Measurements from ENCODE around the gene FICD.

The FICD gene

DNA sequence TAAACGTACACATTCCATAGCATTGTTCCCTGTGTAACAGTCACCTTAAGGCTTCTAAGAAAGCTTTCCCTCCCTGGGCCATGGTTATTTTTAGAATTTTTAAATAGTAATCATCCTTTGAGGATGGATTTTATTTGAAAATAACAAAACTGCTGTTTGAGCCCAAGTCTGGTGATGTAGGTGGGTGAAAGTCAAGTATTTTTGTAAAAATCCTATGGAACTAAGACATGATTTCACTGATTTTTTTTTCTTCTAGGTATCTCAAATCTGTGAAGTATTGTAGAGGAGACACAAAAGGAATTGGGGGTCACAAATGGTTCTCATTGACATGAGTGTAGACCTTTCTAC is 48.7 kb downstream of the FICD start:
- peak overlapping the region; percentile 87 for H3K9ac ChIP-seq (ENCODE audit: insufficient read length, low read depth)
- H3K4me1 ChIP-seq (ENCODE audit: insufficient read depth, insufficient read length), result no peaks in the 10 kb centered on the region
- no peaks in the 10 kb centered on the region for H3K9me3 ChIP-seq (ENCODE audit: insufficient read depth, low read length)
- H3K4me3 ChIP-seq (ENCODE audit: insufficient read length, low read depth), result no peak overlapping the region
- TF ChIP-seq YY1 (IDR thresholded peaks at IDR 0.05; ENCODE audit: insufficient read depth, insufficient read length) (no peak), SUZ12 (IDR thresholded peaks at IDR 0.05; ENCODE audit: extremely low read depth, insufficient read depth, insufficient read length) (no peak), ZNF274 (IDR thresholded peaks at IDR 0.05; ENCODE audit: low read depth, low read length) (no peak)
- no peak for DNase-seq (ENCODE audit: low read depth, low spot score)
- no peaks in the 10 kb centered on the region for H3K27me3 ChIP-seq (ENCODE audit: insufficient read depth, insufficient read length)
- H3K36me3 ChIP-seq (ENCODE audit: insufficient read depth, insufficient read length, low read length), result peaks cover 65% of the 10 kb centered on the region

DNA sequence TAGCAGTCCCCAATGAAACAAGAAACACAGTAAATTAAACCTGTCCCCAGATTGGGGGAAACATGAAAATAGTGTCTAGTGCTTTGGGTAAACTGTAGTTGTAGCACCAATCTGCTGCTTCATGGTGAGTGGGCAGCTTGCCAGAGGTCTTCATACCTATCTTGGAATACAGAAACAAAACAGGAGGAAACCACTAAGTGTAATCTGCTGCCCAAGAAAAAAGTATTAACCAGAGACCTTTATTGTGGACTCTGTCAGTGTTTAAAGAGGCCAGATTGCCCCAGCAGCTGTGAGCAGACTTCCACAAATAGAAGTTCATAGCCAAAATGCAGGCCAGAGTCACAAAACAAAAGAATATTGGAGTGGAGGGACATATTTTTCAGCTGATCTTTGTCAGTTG is 49.6 kb downstream of the FICD start:
- no peak for TF ChIP-seq YY1 (IDR thresholded peaks at IDR 0.05; ENCODE audit: insufficient read depth, insufficient read length)
- TF ChIP-seq SUZ12 (IDR thresholded peaks at IDR 0.05; ENCODE audit: extremely low read depth, insufficient read depth, insufficient read length), result no peak
- TF ChIP-seq ZNF274 (IDR thresholded peaks at IDR 0.05; ENCODE audit: low read depth, low read length), result no peak
- Histone ChIP-seq H3K9me3 (ENCODE audit: insufficient read depth, low read length) (no peaks in the 10 kb centered on the region), H3K36me3 (ENCODE audit: insufficient read depth, insufficient read length, low read length) (peaks cover 66% of the 10 kb centered on the region), H3K9ac (ENCODE audit: insufficient read length, low read depth) (no peak overlapping the region), H3K27me3 (ENCODE audit: insufficient read depth, insufficient read length) (no peaks in the 10 kb centered on the region), H3K4me1 (ENCODE audit: insufficient read depth, insufficient read length) (no peaks in the 10 kb centered on the region), H3K4me3 (ENCODE audit: insufficient read length, low read depth) (no peak overlapping the region)
- no peak for DNase-seq (ENCODE audit: low read depth, low spot score)

DNA sequence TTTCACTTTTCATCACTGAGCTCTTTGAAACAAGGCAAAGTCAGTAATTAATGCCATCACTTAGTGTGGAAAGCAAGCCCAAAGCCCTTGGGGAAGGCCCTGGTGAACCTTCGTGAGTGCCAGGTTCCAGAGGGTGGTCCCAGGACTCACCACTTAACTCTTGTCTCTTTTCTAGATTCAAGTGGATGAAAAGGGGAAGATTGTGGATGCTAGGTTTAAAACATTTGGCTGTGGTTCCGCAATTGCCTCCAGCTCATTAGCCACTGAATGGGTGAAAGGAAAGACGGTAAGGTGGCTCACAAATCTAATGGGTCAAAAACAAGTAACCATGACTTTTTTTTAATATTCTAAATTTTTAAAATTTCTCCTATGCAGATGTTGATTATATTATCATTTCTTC is 50.1 kb downstream of the FICD start:
- H3K36me3 ChIP-seq (ENCODE audit: insufficient read depth, insufficient read length, low read length), result peaks cover 63% of the 10 kb centered on the region
- DNase-seq (ENCODE audit: low read depth, low spot score), result no peak
- no peaks in the 10 kb centered on the region for H3K27me3 ChIP-seq (ENCODE audit: insufficient read depth, insufficient read length)
- H3K9ac ChIP-seq (ENCODE audit: insufficient read length, low read depth), result no peak overlapping the region
- TF ChIP-seq ZNF274 (IDR thresholded peaks at IDR 0.05; ENCODE audit: low read depth, low read length) (no peak), YY1 (IDR thresholded peaks at IDR 0.05; ENCODE audit: insufficient read depth, insufficient read length) (no peak), SUZ12 (IDR thresholded peaks at IDR 0.05; ENCODE audit: extremely low read depth, insufficient read depth, insufficient read length) (no peak)
- no peaks in the 10 kb centered on the region for H3K4me1 ChIP-seq (ENCODE audit: insufficient read depth, insufficient read length)
- H3K4me3 ChIP-seq (ENCODE audit: insufficient read length, low read depth), result no peak overlapping the region
- H3K9me3 ChIP-seq (ENCODE audit: insufficient read depth, low read length), result no peaks in the 10 kb centered on the region

GRCh38 chr12:108565976-108566375 is 50.9 kb downstream of the FICD start:
- Histone ChIP-seq H3K9ac (ENCODE audit: insufficient read length, low read depth) (no peak overlapping the region), H3K36me3 (ENCODE audit: insufficient read depth, insufficient read length, low read length) (peaks cover 61% of the 10 kb centered on the region), H3K9me3 (ENCODE audit: insufficient read depth, low read length) (no peaks in the 10 kb centered on the region), H3K4me1 (ENCODE audit: insufficient read depth, insufficient read length) (no peaks in the 10 kb centered on the region), H3K4me3 (ENCODE audit: insufficient read length, low read depth) (no peak overlapping the region), H3K27me3 (ENCODE audit: insufficient read depth, insufficient read length) (no peaks in the 10 kb centered on the region)
- DNase-seq (ENCODE audit: low read depth, low spot score), result no peak
- TF ChIP-seq ZNF274 (IDR thresholded peaks at IDR 0.05; ENCODE audit: low read depth, low read length) (no peak), SUZ12 (IDR thresholded peaks at IDR 0.05; ENCODE audit: extremely low read depth, insufficient read depth, insufficient read length) (no peak), YY1 (IDR thresholded peaks at IDR 0.05; ENCODE audit: insufficient read depth, insufficient read length) (no peak)

DNA sequence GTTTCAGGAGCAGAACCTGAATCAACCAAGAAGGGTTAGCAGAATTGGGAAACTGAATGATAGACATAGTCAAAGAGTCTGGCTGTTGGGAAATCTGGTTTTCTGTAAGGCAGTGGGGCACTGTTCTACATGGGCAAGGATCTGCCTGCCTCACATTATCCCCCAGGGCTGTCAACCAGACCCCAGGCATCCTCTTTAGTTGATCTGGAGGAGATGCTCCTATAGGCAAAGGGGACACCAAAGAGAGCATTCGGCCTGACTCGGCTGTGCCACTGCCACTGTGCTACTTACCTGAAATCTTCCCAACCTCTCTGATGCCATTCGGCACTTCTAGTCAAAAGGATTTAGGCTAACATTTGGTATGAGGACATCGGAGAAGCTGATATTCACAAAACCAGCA is 51.4 kb downstream of the FICD start:
- TF ChIP-seq YY1 (IDR thresholded peaks at IDR 0.05; ENCODE audit: insufficient read depth, insufficient read length) (no peak), ZNF274 (IDR thresholded peaks at IDR 0.05; ENCODE audit: low read depth, low read length) (no peak), SUZ12 (IDR thresholded peaks at IDR 0.05; ENCODE audit: extremely low read depth, insufficient read depth, insufficient read length) (no peak)
- H3K9ac ChIP-seq (ENCODE audit: insufficient read length, low read depth), result no peak overlapping the region
- H3K36me3 ChIP-seq (ENCODE audit: insufficient read depth, insufficient read length, low read length), result peaks cover 61% of the 10 kb centered on the region
- H3K9me3 ChIP-seq (ENCODE audit: insufficient read depth, low read length), result no peaks in the 10 kb centered on the region
- H3K4me3 ChIP-seq (ENCODE audit: insufficient read length, low read depth), result no peak overlapping the region
- H3K4me1 ChIP-seq (ENCODE audit: insufficient read depth, insufficient read length), result no peaks in the 10 kb centered on the region
- DNase-seq (ENCODE audit: low read depth, low spot score), result no peak
- H3K27me3 ChIP-seq (ENCODE audit: insufficient read depth, insufficient read length), result no peaks in the 10 kb centered on the region

DNA sequence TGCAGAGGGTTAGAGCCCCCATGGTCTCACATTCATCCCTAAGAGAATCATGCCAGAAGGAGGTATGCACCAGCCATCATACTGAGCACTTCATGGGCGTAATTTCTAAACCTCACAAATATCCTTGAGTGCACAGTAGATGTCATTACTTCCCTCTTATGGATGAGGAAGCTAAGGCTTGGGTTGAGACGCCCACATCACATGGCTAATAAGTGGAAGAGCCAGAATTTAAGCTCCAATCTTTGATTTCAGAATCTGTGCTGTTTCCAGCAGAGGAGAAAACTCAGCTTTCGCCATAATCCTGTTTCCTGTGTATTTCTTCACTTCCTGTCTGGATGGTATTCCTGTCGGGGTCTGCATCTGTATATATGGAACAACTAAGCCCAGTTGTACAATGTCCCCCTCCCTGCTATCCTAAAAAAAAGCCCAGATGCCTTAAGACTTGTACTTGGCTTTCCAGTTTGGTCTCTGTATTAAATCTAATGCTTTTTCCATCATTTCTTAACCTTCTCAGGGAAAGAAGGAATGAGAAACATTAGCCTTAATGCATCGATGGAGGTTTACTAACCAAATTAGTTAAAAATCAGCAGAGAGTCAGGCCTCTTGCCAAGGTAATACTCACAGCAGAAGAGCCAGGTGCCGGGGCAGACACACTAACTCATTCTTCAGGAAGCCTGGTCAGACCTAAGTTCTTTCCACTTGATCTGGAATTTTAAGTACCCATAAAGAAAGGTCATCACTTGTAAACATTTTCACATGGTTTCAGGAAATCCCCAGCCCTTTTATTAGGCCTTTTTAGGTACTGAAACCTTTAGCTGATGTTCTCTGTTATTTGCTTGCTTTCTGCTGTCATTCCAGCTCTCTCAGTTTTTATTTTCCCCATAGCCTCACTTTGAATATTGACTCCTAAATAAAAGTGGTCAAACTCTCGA is 52.6 kb downstream of the FICD start:
- no peak overlapping the region for H3K4me3 ChIP-seq (ENCODE audit: insufficient read length, low read depth)
- H3K4me1 ChIP-seq (ENCODE audit: insufficient read depth, insufficient read length), result no peaks in the 10 kb centered on the region
- no peaks in the 10 kb centered on the region for H3K27me3 ChIP-seq (ENCODE audit: insufficient read depth, insufficient read length)
- TF ChIP-seq ZNF274 (IDR thresholded peaks at IDR 0.05; ENCODE audit: low read depth, low read length), result no peak
- TF ChIP-seq YY1 (IDR thresholded peaks at IDR 0.05; ENCODE audit: insufficient read depth, insufficient read length), result no peak
- no peak for TF ChIP-seq SUZ12 (IDR thresholded peaks at IDR 0.05; ENCODE audit: extremely low read depth, insufficient read depth, insufficient read length)
- H3K36me3 ChIP-seq (ENCODE audit: insufficient read depth, insufficient read length, low read length), result peaks cover 61% of the 10 kb centered on the region
- no peaks in the 10 kb centered on the region for H3K9me3 ChIP-seq (ENCODE audit: insufficient read depth, low read length)
- H3K9ac ChIP-seq (ENCODE audit: insufficient read length, low read depth), result no peak overlapping the region
- no peak for DNase-seq (ENCODE audit: low read depth, low spot score)

DNA sequence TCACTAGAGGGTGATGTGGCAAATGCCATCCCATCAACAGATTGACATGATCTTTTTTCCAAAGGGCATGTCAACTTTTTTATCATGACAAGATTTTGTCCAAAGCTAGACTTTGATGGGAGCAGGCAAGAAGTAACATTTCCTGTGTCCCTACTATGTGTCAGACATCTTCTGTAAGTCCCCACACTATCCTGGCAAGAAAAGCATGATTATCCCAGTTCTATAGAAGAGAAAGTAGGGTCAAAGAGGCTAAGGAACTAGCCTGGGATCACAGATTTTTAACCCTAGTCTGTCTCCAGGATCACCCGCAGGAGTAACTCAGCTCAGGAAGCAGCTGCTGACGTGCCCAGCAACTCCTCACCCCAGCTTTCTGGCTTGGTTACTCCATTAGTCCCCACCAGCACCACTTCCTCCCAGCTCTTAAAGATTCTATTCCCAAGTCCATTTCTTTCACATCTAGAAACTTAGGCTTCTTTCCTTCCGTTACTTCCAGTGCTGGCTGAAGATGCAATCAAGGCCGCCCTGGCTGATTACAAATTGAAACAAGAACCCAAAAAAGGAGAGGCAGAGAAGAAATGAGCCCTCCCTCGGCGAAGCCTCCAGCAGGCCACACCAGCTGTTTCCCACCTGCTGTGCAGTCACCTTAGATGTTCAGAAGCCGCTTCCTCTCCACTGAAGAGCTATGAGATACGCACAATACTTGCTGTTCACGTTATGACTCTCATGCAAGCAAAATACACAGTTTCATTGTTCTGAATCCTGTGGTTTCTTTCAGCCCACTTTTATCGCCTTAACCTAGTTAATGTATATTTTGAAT is 53.5 kb downstream of the FICD start:
- Histone ChIP-seq H3K9ac (ENCODE audit: insufficient read length, low read depth) (no peak overlapping the region), H3K9me3 (ENCODE audit: insufficient read depth, low read length) (no peaks in the 10 kb centered on the region), H3K27me3 (ENCODE audit: insufficient read depth, insufficient read length) (no peaks in the 10 kb centered on the region), H3K4me3 (ENCODE audit: insufficient read length, low read depth) (no peak overlapping the region), H3K36me3 (ENCODE audit: insufficient read depth, insufficient read length, low read length) (peaks cover 61% of the 10 kb centered on the region), H3K4me1 (ENCODE audit: insufficient read depth, insufficient read length) (no peaks in the 10 kb centered on the region)
- no peak for DNase-seq (ENCODE audit: low read depth, low spot score)
- TF ChIP-seq SUZ12 (IDR thresholded peaks at IDR 0.05; ENCODE audit: extremely low read depth, insufficient read depth, insufficient read length), result no peak
- no peak for TF ChIP-seq ZNF274 (IDR thresholded peaks at IDR 0.05; ENCODE audit: low read depth, low read length)
- TF ChIP-seq YY1 (IDR thresholded peaks at IDR 0.05; ENCODE audit: insufficient read depth, insufficient read length), result no peak
